GM21619 (cell line): ENCODE results near the gene ASPA.
"Not testable (repeated sequence)": the region's sequence is repeated elsewhere in the genome, so short reads cannot be mapped to it uniquely, and the experiment has no call there.

Source experiments
- ATAC-seq: cut with Tn5 transposase; IDR thresholded peaks from one replicate; pipeline ENCODE4 v1.9.1; 2021; ENCODE audit not compliant: unreplicated experiment

ASPA gene

GRCh38 chr17:3507071-3507470 lies 31.3 kb downstream of the ASPA start:
- no peak for ATAC-seq

- ATAC-seq: no peak
Observed at GRCh38 chr17:3507869-3508268, 32.1 kb downstream of the ASPA start.

GRCh38 chr17:3510090-3510489 lies 34.3 kb downstream of the ASPA start:
- no peak for ATAC-seq

DNA sequence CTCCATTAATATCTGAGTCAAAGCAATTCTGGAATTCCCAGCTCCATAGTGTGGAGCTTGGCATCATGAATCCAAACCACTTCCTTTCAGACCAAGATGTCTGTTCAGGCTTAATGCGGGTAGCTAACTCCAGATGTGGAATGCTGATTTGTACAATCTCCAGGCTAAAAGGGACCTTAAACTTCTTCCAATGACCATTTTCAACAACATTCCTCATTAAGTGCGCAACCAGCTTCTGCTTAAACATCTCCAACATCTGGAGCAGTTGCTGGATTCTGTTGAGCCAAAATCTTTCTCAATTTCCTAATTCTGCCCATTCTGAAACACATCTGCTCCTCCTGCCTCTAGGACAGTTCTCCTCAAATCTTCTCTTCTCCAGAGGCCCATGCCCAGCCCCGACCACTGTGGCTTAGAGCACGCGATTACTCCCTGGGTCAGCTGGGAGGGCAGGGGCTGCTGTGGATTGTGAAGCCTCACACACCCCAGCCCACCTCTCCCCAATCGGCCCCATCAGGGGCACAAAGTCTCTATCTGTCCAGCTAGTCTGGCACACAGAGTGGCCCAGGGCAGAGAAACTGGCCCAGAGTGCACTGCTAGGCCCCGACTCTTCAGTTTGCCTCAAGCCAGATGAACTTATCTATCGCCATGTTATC lies 36.2 kb downstream of the ASPA start:
- no peak for ATAC-seq

GRCh38 chr17:3512505-3513171 lies 36.8 kb downstream of the ASPA start:
- ATAC-seq: no peak

DNA sequence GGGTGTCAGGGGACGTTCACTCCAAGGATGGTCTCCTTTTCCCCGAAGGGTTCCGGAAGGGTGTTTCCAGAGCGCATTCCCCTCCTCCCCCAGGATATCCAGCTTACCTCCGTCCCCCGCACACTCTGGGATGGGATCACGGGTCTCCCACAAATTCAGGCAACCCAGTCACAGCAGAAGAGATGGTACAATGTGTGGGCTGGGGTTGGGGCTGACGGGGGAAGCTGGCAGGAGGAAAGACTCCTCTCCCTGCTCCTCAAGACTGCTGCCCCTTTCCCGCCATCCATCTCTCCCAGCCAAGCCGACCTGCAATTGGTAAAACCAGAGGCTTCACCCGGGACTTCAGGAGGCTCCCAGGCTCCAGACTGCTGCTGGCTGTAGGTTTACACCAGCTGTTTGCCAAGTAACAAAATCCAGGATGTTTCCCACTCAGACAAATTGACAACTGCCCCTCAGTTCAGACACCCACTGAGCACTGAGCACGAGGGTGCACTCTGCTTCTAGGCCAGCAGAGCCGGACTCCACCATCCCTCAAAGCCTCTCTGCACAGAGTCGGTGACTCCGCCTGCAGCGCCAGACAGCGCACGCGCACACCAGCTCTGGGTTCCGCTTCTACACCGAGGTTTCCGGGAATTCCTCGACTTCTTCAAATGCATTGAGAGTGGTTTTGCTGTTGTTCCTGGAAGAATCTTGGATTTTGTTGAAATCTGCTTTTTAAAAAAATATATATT lies 37.7 kb downstream of the ASPA start:
- no peak for ATAC-seq

DNA sequence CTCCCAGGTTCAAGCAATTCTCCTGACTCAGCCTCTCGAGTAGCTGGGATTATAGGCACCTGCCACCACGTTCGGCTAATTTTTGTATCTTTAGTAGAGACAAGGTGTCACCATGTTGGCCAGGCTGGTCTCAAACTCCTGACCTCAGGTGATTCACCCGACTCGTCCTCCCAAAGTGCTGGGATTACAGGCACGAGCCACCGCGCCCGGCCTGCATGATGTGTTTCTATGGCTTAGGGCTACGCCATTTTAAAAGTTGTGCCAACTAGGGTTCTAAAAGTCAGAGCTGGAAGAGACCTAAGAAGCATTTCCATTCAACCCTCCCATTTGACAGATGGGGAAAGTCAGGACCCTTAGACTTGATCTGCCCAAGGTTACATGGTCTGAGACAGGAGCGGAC lies 38.4 kb downstream of the ASPA start:
- not testable (repeated sequence) for ATAC-seq

DNA sequence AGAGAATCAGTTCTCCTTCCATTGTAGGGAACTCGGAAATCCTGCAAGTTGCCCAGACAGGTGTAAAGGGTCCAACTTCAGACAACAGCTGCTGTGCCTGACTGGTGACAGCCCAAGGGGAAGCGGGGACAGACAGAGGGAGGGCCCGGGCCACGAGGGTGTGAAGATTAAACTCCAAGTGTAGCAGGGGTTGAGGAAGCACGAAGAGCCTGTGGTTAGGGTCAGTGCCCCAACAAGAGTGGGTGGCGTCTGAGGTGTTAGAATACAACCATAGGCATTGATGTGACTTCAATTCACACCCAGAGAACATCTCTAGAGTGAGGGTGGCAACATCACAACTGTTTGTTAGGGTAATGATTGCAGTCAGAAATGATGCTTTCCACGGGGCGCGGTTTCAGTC lies 39.1 kb downstream of the ASPA start:
- ATAC-seq: no peak

- not testable (repeated sequence) for ATAC-seq
Observed at GRCh38 chr17:3519472-3519871, 43.7 kb downstream of the ASPA start.

- ATAC-seq: no peak
Observed at GRCh38 chr17:3524024-3524423, 48.2 kb downstream of the ASPA start.

GRCh38 chr17:3526491-3526890 lies 50.7 kb downstream of the ASPA start:
- ATAC-seq: no peak

DNA sequence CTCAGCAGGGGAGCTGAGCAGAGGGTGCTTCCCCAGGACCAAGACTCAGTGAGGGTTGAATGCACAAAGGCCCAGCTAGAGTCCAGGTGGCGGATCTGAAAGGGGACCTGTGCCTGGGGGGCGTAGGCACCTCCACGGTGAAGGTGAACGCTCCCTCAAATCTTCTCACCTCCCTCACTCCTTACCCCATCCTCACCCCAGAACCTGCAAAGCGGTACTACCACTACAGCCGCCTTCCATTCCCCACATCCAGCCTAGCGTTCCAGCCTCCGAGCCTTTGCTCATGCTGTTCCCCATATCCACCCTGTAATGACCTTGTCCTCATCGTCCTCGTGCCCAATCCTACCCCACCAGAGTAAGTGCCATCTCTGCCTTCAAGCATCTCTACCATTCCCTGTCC lies 51.2 kb downstream of the ASPA start:
- no peak for ATAC-seq

DNA sequence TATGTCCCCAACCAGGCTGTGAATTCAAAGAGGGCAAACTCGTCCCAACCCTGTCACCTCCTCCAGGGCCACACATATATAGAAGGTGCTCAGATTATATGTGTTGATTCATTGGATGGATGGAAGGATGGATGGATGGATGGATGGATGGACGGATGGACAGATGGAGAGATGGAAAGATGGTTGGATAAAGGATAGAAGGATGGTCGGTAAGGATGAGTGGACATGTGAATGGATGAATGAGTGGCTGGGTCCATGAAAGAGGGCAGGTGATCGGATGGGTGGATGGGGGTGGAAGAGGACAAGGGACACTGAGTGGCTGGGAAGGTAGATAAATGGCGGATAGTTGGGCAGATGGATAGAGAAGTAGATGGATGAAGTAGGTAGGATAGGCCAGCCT lies 51.7 kb downstream of the ASPA start:
- ATAC-seq: no peak

- no peak for ATAC-seq
Observed at GRCh38 chr17:3527896-3528295, 52.1 kb downstream of the ASPA start.

DNA sequence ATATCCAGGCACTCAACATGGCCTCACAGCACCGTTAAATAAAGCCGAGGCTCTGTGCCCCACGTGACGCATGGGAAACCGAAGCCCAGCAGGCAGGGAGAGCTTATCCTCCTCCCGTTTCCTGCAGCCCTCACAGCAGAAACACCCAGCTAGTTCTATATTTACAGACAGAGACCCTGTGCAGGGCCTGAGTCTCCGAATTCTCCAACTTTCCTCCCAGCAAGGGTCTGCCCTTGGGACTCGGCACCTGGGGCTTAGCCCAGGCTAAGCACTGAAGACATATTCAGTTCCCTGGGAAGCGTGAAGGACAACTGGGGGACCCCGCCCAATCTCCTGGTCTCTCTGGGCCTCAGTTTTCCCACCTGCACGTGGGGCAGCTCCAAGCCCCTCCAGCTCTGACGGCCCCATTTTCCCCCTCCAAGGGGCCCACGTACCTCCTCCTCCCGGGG lies 52.6 kb downstream of the ASPA start:
- no peak for ATAC-seq

DNA sequence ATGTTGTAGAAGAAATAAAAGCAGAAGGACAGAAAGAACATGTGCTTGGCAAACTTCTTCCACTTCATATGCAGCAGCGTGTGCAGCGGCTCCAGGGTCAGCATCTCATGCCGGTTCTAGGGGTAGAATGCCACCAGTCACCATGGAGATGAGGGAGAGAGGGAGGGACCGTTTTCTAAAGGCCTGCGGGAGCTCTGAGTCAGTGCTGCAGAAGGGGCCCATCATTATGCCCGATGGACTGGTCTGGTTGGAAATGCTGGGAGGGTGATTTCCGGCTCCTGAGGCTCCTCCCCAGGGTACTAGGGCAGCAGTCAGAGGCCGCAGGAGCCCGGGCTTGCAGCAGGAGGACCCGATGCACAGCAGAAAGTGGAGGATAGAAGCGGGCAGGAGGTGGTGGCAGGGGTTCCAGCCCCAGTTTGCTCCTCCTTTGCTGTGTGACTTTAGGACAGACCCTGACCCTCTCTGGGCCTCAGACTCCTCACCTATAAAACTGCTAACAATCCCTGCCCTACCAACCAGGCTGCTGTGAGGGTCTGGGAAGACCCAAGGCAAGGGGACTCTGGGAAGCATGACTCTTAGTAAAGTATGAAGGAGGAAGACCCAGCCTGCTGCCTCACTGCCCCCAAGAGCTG lies 53.2 kb downstream of the ASPA start:
- no peak for ATAC-seq

- no peak for ATAC-seq
Observed at GRCh38 chr17:3529817-3530741, 54.3 kb downstream of the ASPA start.

- no peak for ATAC-seq
Observed at GRCh38 chr17:3531266-3532101, 55.7 kb downstream of the ASPA start.

DNA sequence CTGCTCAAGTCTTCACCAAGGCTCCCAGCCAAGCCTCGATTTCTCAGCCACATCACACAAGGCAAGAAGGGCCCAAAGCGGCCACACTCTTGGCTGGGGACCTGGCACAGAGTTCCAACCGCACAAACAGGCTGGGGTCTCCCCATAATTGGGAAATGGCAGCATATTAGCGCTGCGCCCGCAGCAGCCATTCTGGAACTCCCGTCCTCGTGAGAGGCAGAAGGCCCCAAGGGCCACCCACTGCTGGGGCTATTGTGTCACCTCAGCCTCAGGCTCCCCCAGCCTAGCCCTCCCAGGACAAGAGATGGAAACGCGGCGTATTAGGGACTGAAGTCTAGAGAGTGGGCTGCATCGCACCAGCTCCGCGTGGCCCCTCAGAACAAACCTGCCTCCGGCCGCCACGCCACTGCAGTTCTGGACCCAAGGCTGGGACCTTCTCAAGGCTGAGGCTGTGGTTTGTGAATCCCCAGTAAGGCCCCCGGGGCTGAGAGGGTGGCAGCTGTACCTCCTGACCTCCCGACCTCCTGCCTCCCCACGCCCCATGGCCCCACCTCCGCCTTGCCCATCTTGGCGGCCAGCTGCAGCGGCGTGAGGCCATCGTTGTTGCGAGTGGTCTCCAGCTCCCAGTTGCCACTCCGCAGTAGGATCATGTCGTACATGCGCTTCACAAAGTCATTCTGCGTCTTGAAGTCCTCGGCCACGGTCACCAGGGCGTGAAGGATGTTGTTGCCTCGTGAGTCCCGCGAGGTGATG lies 56.5 kb downstream of the ASPA start:
- no peak for ATAC-seq
